ENCODE measurements around the gene FHOD1. TPM values are rescaled to one million over a fixed set of nuclear protein-coding genes. Genes with fewer than 3 reads are reported as not detected.
A peak's percentile ranks its signal among the peaks of the same experiment; 100 is the strongest.

Gene FHOD1
- total and polyA plus RNA-seq, 2 of the 13 experiments (the other 11 are each of a cell fraction or from before 2014, with no cell fraction given) = 20.0 to 20.8 TPM

DNA sequence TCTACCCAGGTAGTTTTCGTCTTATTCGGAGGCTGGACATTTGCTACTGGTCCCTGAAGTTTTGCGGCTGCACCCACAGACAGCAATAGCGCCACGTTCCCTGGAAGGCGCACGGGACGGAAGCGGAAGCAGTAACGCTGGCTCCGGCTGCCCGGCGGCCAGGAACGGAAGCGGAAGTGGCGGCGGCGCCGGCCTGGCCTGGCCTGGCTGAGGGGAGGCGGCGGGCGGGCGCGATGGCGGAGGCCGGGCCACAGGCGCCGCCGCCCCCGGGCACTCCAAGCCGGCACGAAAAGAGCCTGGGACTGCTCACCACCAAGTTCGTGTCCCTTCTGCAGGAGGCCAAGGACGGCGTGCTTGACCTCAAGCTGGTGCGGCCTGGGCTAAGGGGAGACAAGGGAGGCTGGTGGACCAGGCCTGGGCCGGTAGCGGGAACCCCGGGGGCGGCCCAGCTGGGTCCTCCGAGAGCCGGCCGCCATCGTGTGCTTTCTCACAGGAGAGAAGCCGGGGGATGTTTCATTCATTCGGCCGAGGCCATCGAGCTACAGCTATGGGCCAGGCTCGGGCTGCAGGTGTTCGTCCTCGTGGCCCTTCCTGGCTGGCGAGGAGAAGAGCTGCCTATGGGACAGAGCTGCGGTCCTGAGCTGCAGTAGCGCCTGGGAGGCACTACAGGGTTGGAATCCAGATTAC, 55.1 kb downstream of the FHOD1 start, which contains the start of gene E2F4 (continued):
- TF ChIP-seq, protein P1, sequence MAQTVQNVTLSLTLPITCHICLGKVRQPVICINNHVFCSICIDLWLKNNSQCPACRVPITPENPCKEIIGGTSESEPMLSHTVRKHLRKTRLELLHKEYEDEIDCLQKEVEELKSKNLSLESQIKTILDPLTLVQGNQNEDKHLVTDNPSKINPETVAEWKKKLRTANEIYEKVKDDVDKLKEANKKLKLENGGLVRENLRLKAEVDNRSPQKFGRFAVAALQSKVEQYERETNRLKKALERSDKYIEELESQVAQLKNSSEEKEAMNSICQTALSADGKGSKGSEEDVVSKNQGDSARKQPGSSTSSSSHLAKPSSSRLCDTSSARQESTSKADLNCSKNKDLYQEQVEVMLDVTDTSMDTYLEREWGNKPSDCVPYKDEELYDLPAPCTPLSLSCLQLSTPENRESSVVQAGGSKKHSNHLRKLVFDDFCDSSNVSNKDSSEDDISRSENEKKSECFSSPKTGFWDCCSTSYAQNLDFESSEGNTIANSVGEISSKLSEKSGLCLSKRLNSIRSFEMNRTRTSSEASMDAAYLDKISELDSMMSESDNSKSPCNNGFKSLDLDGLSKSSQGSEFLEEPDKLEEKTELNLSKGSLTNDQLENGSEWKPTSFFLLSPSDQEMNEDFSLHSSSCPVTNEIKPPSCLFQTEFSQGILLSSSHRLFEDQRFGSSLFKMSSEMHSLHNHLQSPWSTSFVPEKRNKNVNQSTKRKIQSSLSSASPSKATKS (CRISPR knock-in tag; IDR thresholded peaks at IDR 0.05) = no peak
- TF ChIP-seq PHF8 (CRISPR knock-in tag; IDR thresholded peaks at IDR 0.05) (peak; percentile 97), ETV6 (CRISPR knock-in tag; conservative IDR thresholded peaks at IDR 0.05) (peak; percentile 91; the same call in 1 of the 2 replicates), PHF5A (CRISPR knock-in tag; IDR thresholded peaks at IDR 0.05; ENCODE audit: low read depth, unreplicated experiment) (peak; percentile 43), ZNF451 (CRISPR knock-in tag; IDR thresholded peaks at IDR 0.05) (0 out of 2 replicates have a peak, but pooled peaks have one; percentile 19), MED1 (CRISPR knock-in tag; IDR thresholded peaks at IDR 0.05) (peak; percentile 79), MAZ (IDR thresholded peaks at IDR 0.05; ENCODE audit: borderline replicate concordance, low read depth, low read length) (peak; percentile 52; the same call in 1 of the 2 replicates), MAZ (CRISPR knock-in tag; IDR thresholded peaks at IDR 0.05; ENCODE audit: low read depth) (peak; percentile 73; the same call in 1 of the 2 replicates), ZNF703 (CRISPR knock-in tag; IDR thresholded peaks at IDR 0.05; ENCODE audit: borderline replicate concordance) (no peak)
- TF ChIP-seq, protein P2, sequence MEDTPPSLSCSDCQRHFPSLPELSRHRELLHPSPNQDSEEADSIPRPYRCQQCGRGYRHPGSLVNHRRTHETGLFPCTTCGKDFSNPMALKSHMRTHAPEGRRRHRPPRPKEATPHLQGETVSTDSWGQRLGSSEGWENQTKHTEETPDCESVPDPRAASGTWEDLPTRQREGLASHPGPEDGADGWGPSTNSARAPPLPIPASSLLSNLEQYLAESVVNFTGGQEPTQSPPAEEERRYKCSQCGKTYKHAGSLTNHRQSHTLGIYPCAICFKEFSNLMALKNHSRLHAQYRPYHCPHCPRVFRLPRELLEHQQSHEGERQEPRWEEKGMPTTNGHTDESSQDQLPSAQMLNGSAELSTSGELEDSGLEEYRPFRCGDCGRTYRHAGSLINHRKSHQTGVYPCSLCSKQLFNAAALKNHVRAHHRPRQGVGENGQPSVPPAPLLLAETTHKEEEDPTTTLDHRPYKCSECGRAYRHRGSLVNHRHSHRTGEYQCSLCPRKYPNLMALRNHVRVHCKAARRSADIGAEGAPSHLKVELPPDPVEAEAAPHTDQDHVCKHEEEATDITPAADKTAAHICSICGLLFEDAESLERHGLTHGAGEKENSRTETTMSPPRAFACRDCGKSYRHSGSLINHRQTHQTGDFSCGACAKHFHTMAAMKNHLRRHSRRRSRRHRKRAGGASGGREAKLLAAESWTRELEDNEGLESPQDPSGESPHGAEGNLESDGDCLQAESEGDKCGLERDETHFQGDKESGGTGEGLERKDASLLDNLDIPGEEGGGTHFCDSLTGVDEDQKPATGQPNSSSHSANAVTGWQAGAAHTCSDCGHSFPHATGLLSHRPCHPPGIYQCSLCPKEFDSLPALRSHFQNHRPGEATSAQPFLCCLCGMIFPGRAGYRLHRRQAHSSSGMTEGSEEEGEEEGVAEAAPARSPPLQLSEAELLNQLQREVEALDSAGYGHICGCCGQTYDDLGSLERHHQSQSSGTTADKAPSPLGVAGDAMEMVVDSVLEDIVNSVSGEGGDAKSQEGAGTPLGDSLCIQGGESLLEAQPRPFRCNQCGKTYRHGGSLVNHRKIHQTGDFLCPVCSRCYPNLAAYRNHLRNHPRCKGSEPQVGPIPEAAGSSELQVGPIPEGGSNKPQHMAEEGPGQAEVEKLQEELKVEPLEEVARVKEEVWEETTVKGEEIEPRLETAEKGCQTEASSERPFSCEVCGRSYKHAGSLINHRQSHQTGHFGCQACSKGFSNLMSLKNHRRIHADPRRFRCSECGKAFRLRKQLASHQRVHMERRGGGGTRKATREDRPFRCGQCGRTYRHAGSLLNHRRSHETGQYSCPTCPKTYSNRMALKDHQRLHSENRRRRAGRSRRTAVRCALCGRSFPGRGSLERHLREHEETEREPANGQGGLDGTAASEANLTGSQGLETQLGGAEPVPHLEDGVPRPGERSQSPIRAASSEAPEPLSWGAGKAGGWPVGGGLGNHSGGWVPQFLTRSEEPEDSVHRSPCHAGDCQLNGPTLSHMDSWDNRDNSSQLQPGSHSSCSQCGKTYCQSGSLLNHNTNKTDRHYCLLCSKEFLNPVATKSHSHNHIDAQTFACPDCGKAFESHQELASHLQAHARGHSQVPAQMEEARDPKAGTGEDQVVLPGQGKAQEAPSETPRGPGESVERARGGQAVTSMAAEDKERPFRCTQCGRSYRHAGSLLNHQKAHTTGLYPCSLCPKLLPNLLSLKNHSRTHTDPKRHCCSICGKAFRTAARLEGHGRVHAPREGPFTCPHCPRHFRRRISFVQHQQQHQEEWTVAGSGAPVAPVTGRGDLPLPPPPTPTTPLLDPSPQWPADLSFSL (CRISPR knock-in tag; IDR thresholded peaks at IDR 0.05) = no peak
